ENCODE results near the gene USP48.

- TF ChIP-seq CTCF (IDR thresholded peaks at IDR 0.05; ENCODE audit: low read length) (no peak), EZH2phosphoT487 (IDR thresholded peaks at IDR 0.05; ENCODE audit: low read length) (no peak), EZH2 (optimal IDR thresholded peaks at IDR 0.05; ENCODE audit: low read depth, low read length) (no peak)
Measured at GRCh38 chr1:21770201-21770600, 12.7 kb downstream of the USP48 start.
